ENCODE data around the gene CRAMP1. TPM values are rescaled to one million over a fixed set of nuclear protein-coding genes. Genes with fewer than 3 reads are reported as not detected.

Gene CRAMP1
- total RNA-seq, 1 donor from 2014 or later, result 18.0 TPM

- Histone ChIP-seq H2AFZ (ENCODE audit: low read depth, low read length) (no peak overlapping the region), H3K4me1 (ENCODE audit: insufficient read depth, low read length) (no peaks in the 10 kb centered on the region), H4K20me1 (ENCODE audit: insufficient read depth, low read length) (peaks cover 66% of the 10 kb centered on the region), H3K27ac (ENCODE audit: low read depth, low read length) (no peak overlapping the region), H3K4me3 (ENCODE audit: insufficient read depth, low read depth, low read length) (no peak overlapping the region), H3K27me3 (ENCODE audit: insufficient read depth, low read length) (no peaks in the 10 kb centered on the region), H3K36me3 (ENCODE audit: insufficient read depth, low read length) (peaks cover 39% of the 10 kb centered on the region), H3K9me3 (ENCODE audit: insufficient read depth, low read depth, low read length) (no peaks in the 10 kb centered on the region), H3K4me2 (ENCODE audit: low read length) (no peak overlapping the region), H3K79me2 (ENCODE audit: insufficient read depth, low read length) (peaks cover 47% of the 10 kb centered on the region), H3K9ac (ENCODE audit: low read length) (no peak overlapping the region)
- Mint-ChIP-seq H3K27ac (ENCODE audit: unreplicated experiment) (no peak overlapping the region), H3K36me3 (ENCODE audit: low read depth, unreplicated experiment) (peaks cover 38% of the 10 kb centered on the region), H3K4me1 (ENCODE audit: low read depth, unreplicated experiment) (peaks cover 8% of the 10 kb centered on the region), H3K4me3 (ENCODE audit: unreplicated experiment) (no peak overlapping the region), H3K27me3 (ENCODE audit: low read depth, unreplicated experiment) (no peaks in the 10 kb centered on the region), H3K9me3 (ENCODE audit: unreplicated experiment) (no peaks in the 10 kb centered on the region)
- TF ChIP-seq CTCF (IDR thresholded peaks at IDR 0.05; ENCODE audit: insufficient read depth, low read depth, low read length) (no peak), EZH2 (IDR thresholded peaks at IDR 0.05; ENCODE audit: insufficient read depth, low read length) (no peak)
- no peak for FAIRE-seq
- DNase-seq (ENCODE audit: low read depth), result no peak
Observed at GRCh38 chr16:1637526-1637925, 25.4 kb downstream of the CRAMP1 start.

- no peaks in the 10 kb centered on the region for H3K27me3 Mint-ChIP-seq (ENCODE audit: low read depth, unreplicated experiment)
- no peak overlapping the region for H3K4me2 ChIP-seq (ENCODE audit: low read length)
- H3K9me3 Mint-ChIP-seq (ENCODE audit: unreplicated experiment), result no peaks in the 10 kb centered on the region
- H3K36me3 Mint-ChIP-seq (ENCODE audit: low read depth, unreplicated experiment), result peaks cover 39% of the 10 kb centered on the region
- FAIRE-seq, result no peak
- no peak for DNase-seq (ENCODE audit: low read depth)
- no peak overlapping the region for H2AFZ ChIP-seq (ENCODE audit: low read depth, low read length)
- H3K4me3 Mint-ChIP-seq (ENCODE audit: unreplicated experiment), result peak overlapping the region; percentile 50
- H3K4me1 Mint-ChIP-seq (ENCODE audit: low read depth, unreplicated experiment), result peaks cover 8% of the 10 kb centered on the region
- no peaks in the 10 kb centered on the region for H3K27me3 ChIP-seq (ENCODE audit: insufficient read depth, low read length)
- no peak overlapping the region for H3K27ac Mint-ChIP-seq (ENCODE audit: unreplicated experiment)
- H4K20me1 ChIP-seq (ENCODE audit: insufficient read depth, low read length), result peaks cover 65% of the 10 kb centered on the region
- no peak overlapping the region for H3K4me3 ChIP-seq (ENCODE audit: insufficient read depth, low read depth, low read length)
- TF ChIP-seq EZH2 (IDR thresholded peaks at IDR 0.05; ENCODE audit: insufficient read depth, low read length) (no peak), CTCF (IDR thresholded peaks at IDR 0.05; ENCODE audit: insufficient read depth, low read depth, low read length) (no peak)
- peaks cover 39% of the 10 kb centered on the region for H3K79me2 ChIP-seq (ENCODE audit: insufficient read depth, low read length)
- H3K4me1 ChIP-seq (ENCODE audit: insufficient read depth, low read length), result no peaks in the 10 kb centered on the region
- no peak overlapping the region for H3K9ac ChIP-seq (ENCODE audit: low read length)
- no peak overlapping the region for H3K27ac ChIP-seq (ENCODE audit: low read depth, low read length)
- H3K9me3 ChIP-seq (ENCODE audit: insufficient read depth, low read depth, low read length), result no peaks in the 10 kb centered on the region
- H3K36me3 ChIP-seq (ENCODE audit: insufficient read depth, low read length), result peaks cover 33% of the 10 kb centered on the region
Observed at GRCh38 chr16:1638757-1639156, 26.6 kb downstream of the CRAMP1 start.

- DNase-seq (ENCODE audit: low read depth) (no peak), FAIRE-seq (no peak)
- Histone ChIP-seq H3K9ac (ENCODE audit: low read length) (no peak overlapping the region), H3K4me2 (ENCODE audit: low read length) (no peak overlapping the region), H4K20me1 (ENCODE audit: insufficient read depth, low read length) (peaks cover 65% of the 10 kb centered on the region), H3K4me3 (ENCODE audit: insufficient read depth, low read depth, low read length) (no peak overlapping the region), H3K4me1 (ENCODE audit: insufficient read depth, low read length) (no peaks in the 10 kb centered on the region), H3K79me2 (ENCODE audit: insufficient read depth, low read length) (peaks cover 39% of the 10 kb centered on the region), H3K27me3 (ENCODE audit: insufficient read depth, low read length) (no peaks in the 10 kb centered on the region), H2AFZ (ENCODE audit: low read depth, low read length) (no peak overlapping the region), H3K9me3 (ENCODE audit: insufficient read depth, low read depth, low read length) (no peaks in the 10 kb centered on the region), H3K36me3 (ENCODE audit: insufficient read depth, low read length) (peaks cover 33% of the 10 kb centered on the region), H3K27ac (ENCODE audit: low read depth, low read length) (no peak overlapping the region)
- Mint-ChIP-seq H3K9me3 (ENCODE audit: unreplicated experiment) (no peaks in the 10 kb centered on the region), H3K27ac (ENCODE audit: unreplicated experiment) (no peak overlapping the region), H3K36me3 (ENCODE audit: low read depth, unreplicated experiment) (peaks cover 35% of the 10 kb centered on the region), H3K27me3 (ENCODE audit: low read depth, unreplicated experiment) (no peaks in the 10 kb centered on the region), H3K4me1 (ENCODE audit: low read depth, unreplicated experiment) (peaks cover 8% of the 10 kb centered on the region), H3K4me3 (ENCODE audit: unreplicated experiment) (no peak overlapping the region)
- no peak for TF ChIP-seq EZH2 (IDR thresholded peaks at IDR 0.05; ENCODE audit: insufficient read depth, low read length)
- no peak for TF ChIP-seq CTCF (IDR thresholded peaks at IDR 0.05; ENCODE audit: insufficient read depth, low read depth, low read length)
Observed at GRCh38 chr16:1639282-1639681, 27.1 kb downstream of the CRAMP1 start.
